ENCODE measurements around the gene GIMAP7.
"Not testable (repeated sequence)": the region's sequence is repeated elsewhere in the genome, so short reads cannot be mapped to it uniquely, and the experiment has no call there.

DNA sequence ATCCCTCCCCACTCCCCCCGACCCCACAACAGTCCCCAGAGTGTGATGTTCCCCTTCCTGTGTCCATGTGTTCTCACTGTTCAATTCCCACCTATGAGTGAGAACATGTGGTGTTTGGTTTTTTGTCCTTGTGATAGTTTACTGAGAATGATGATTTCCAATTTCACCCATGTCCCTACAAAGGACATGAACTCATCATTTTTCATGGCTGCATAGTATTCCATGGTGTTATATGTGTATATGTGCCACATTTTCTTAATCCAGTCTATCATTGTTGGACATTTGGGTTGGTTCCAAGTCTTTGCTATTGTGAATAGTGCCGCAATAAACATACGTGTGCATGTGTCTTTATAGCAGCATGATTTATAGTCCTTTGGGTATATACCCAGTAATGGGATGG is 21.2 kb upstream of the GIMAP7 start:
- TF ChIP-seq, protein P1, sequence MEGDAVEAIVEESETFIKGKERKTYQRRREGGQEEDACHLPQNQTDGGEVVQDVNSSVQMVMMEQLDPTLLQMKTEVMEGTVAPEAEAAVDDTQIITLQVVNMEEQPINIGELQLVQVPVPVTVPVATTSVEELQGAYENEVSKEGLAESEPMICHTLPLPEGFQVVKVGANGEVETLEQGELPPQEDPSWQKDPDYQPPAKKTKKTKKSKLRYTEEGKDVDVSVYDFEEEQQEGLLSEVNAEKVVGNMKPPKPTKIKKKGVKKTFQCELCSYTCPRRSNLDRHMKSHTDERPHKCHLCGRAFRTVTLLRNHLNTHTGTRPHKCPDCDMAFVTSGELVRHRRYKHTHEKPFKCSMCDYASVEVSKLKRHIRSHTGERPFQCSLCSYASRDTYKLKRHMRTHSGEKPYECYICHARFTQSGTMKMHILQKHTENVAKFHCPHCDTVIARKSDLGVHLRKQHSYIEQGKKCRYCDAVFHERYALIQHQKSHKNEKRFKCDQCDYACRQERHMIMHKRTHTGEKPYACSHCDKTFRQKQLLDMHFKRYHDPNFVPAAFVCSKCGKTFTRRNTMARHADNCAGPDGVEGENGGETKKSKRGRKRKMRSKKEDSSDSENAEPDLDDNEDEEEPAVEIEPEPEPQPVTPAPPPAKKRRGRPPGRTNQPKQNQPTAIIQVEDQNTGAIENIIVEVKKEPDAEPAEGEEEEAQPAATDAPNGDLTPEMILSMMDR (IDR thresholded peaks at IDR 0.05) = not testable (repeated sequence)
- not testable (repeated sequence) for TF ChIP-seq POLR2A (IDR thresholded peaks at IDR 0.05)
